ENCODE results near the gene SH3RF1.
"Not testable (repeated sequence)": the region's sequence is repeated elsewhere in the genome, so short reads cannot be mapped to it uniquely, and the experiment has no call there.

DNA sequence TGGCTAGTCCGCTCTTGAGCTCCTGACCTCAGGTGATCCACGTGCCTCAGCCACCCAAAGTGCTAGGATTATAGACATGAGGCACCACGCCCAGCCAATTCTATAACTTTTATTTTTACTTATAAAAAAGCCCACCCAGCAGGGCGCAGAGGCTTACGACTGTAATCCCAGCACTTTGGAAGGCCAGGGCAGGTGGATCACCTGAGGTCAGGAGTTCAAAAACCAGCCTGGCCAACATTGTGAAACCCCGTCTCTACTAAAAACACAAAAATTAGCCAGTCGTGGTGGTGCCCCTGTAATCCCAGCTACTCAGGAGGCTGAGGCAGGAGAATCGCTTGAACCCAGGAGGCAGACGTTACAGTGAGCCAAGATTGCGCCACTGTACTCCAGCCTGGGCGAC lies 73.5 kb downstream of the SH3RF1 start:
- TF ChIP-seq EZH2 (IDR thresholded peaks at IDR 0.05; ENCODE audit: borderline replicate concordance, low read length) = not testable (repeated sequence)
- TF ChIP-seq, protein P1, sequence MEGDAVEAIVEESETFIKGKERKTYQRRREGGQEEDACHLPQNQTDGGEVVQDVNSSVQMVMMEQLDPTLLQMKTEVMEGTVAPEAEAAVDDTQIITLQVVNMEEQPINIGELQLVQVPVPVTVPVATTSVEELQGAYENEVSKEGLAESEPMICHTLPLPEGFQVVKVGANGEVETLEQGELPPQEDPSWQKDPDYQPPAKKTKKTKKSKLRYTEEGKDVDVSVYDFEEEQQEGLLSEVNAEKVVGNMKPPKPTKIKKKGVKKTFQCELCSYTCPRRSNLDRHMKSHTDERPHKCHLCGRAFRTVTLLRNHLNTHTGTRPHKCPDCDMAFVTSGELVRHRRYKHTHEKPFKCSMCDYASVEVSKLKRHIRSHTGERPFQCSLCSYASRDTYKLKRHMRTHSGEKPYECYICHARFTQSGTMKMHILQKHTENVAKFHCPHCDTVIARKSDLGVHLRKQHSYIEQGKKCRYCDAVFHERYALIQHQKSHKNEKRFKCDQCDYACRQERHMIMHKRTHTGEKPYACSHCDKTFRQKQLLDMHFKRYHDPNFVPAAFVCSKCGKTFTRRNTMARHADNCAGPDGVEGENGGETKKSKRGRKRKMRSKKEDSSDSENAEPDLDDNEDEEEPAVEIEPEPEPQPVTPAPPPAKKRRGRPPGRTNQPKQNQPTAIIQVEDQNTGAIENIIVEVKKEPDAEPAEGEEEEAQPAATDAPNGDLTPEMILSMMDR (conservative IDR thresholded peaks at IDR 0.05 in 1 of 2, IDR thresholded peaks at IDR 0.05 in 1 of 2; ENCODE audit: extremely low read depth in 1 of 2, insufficient read depth in 1 of 2, low read depth in 1 of 2, low read length in 2 of 2) = not testable (repeated sequence)
